SH-SY5Y (cell line): ENCODE data around the gene AIRE.

Source experiments
- GATA2 ChIP-seq: IDR thresholded peaks from 2 replicates; pipeline ENCODE4 v1.6.1; 2011; ENCODE audit warnings: mild to moderate bottlenecking, low read depth, low read length
- GATA3 ChIP-seq: IDR thresholded peaks from 2 replicates; pipeline ENCODE4 v1.6.1; 2011; ENCODE audit warnings: low read depth, mild to moderate bottlenecking, low read length, moderate library complexity

DNA sequence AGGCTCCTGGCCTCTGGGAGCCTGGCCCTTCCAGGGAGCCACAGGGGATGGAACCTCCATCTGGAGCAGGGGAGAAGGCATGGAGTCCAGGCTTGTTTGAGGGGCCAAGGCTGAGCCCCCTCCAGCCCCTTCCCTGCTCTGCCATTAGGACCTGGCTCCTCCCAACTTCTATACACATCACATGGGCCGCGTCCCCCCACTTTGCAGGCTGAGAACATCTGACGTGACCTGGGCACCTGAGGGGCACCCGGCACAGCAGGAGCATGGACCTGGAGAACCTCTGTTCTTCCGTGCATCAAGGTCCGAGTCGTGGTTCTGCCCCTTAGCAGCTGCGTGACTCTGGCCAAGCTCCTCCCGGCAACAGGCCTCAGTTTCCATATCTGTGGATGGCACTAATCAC is 3.9 kb upstream of the AIRE start:
- TF ChIP-seq GATA2, result no peak
- TF ChIP-seq GATA3, result no peak
